ENCODE data around the gene TAS2R41.
"Not testable (repeated sequence)": the region's sequence is repeated elsewhere in the genome, so short reads cannot be mapped to it uniquely, and the experiment has no call there.

TAS2R41 gene

DNA sequence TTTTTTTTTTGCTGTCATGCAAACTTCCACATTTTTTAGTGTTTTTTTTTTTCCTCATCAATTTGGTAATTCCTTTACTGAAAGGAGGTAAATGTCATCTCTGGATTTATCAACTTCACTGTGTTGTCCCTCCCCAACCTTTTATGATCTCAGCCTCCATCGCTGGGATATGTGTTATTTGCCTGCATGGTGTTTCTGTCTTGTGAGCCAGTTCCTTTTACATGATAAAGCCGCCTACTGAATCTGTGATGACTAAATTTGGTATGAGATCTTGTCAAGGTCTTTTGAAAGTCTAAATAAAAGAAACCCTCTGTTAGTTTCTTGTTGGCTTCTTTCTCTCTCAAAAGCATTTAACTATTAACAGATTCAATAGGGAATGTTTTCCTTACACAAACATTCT, 39.3 kb downstream of the TAS2R41 start:
- DNase-seq (ENCODE audit: low read depth in 2 of 2, low spot score in 1 of 2) = no peak

DNA sequence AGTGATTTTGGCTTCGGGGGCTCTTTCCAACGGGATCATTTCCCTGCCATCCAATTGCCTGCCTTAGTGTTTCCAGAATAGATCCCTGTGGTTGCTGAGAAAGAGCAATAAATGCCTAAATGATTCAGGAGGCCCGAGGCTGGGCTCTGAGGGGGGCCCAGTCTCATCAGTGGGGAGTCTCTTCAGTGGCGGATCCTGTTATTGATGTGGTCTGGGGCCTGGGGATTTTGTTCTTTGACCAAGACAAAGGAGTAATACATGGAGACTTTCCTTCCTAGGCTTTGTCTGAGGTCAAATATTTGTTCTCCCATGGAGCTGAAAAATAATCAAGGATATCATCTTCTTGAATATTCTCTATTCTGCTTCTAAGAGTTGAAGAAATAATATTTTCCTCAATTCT, 40.8 kb downstream of the TAS2R41 start:
- DNase-seq (ENCODE audit: low read depth in 2 of 2, low spot score in 1 of 2) = no peak

DNA sequence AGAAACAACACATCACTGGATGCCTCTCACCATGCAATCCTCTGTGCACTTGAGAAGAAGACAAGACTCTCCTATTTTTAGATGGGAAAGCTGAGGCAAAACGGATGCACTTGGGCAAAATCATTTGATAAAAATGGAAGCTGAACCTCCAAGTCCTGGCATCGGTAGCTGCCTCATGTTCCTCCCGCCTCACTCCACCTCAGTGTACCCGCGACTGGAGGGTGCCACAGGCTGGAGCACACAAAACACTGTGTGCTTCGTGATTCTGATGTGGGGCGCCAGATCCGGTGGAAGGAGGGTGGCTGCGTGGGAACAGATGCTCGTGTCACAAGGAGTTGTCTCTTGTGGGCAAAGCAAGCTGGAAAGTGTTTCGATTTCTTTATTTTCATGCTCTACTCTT, 41.3 kb downstream of the TAS2R41 start:
- DNase-seq (ENCODE audit: low read depth in 2 of 2, low spot score in 1 of 2) = no peak

DNA sequence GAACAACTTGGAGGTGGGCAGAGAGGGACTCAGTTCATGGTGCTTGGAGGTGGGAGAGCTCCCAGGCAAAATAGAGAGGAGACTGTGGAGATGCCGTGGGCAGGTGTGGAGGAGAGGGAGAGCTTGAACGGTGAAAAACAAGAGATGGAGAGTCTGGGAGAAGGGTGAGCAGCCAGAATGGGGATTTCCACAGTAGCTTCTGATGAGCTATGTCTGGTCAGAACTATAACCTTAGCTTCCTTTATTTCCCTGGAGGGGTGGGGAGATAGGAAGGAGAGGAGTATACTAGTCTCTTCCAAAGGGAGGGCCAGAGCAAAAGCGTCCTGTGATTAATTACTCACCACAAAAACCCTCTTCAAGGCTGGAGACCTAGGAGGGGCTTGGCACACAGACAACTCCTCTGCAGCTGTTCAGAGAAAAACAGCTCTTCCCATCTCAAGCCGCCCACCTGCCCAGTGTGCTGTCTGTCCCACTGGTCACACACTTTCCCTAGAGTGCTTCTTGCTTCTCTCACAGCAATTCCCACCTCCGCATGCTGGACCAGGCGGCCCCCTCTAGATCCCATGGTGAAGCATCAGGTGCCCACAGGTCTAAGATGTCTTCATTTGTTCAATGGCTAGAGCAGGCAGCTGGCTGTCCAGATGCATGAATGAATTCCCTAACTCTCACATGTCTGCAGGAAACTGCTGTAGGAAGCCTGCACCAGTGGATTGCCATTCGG, 41.9 kb downstream of the TAS2R41 start:
- no peak for DNase-seq (ENCODE audit: low read depth in 2 of 2, low spot score in 1 of 2)

DNA sequence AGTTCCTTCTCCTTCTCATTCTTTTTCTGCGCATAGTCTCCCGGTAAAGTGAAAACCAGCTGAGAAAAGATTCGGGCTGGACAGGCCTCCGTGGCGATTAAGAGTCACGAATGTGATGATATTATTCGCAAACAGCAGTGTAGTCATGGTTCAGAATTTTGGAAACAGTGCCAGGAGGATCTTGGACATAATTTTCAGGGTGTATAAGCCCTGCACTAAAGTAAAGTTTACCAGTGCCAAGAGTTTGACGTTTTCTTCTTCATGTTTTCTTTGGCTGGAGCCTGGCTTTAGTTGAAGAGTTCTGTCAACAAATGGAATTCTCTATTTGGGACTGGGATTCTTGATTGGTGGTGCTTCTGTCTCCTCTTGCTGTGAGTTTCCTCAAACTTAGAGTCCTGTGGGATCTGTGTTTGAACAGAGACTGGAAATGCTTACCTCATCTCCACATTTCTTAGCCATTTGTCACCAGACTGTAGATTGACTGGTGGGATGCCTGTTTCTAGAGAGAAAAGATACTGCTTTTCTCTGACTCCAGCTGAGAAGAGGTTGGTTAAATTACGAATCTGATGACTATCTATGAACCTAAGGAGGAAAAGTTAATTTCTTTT, 44.7 kb downstream of the TAS2R41 start:
- not testable (repeated sequence) for DNase-seq (ENCODE audit: low read depth in 2 of 2, low spot score in 1 of 2)
